Stimulated activated CD4-positive, alpha-beta T cell treated with anti-CD3 and anti-CD28 coated beads, Interleukin-4, amount 100 ng/mL, for 1 hour (primary cell): ENCODE measurements around the gene LAPTM5.
A peak's percentile ranks its signal among the peaks of the same experiment; 100 is the strongest.

Experiments used
- DNase-seq: peaks from one replicate; pipeline ENCODE4 v3.0.0-alpha.2; 2020

Gene LAPTM5

GRCh38 chr1:30786264-30786991 lies 28.9 kb upstream of the LAPTM5 start:
- no peak for DNase-seq

- DNase-seq = no peak
Observed at GRCh38 chr1:30785714-30786113, 28.1 kb upstream of the LAPTM5 start.

DNA sequence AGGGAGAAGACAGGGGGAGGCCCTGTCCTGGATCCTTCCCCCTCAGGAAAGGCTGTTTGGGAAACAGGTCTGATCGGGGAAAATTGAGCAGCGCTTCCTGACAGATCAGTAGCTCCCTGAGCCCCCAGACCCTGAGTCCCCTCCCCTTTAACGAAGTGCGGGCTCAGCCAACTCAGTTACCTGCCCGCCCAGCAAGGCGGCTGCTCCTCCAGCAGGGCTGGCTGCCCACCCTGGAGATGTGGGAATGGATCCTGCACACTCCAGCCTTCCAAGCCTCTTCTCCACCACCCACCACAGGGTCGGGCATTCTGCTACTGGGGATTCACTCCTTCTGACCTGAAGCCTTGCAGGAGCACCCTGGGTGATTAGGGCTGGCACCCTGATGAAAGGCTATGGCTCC lies 27.6 kb upstream of the LAPTM5 start:
- DNase-seq = no peak

GRCh38 chr1:30783256-30783915 lies 25.8 kb upstream of the LAPTM5 start:
- DNase-seq = no peak

GRCh38 chr1:30782361-30783255 lies 25.0 kb upstream of the LAPTM5 start:
- peak; percentile 71 for DNase-seq

DNA sequence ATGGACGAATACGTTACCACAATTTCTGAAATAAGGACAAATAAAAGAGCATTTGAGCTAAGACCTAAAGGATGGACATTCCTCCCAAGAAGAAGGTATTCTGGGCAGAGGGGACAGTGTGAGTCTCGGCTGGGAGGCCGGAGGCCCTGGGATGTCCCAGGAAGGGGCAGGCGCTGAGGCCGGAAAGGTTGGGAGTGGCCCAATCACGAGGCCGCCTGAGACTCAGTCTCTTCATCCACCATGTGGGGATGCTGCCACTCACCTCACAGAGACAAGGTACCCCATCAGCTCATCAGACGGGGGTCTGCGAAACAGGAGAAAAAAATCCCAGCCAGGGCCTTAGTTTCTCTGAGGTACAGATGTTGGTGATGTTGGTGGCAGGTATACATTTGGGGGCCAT lies 24.3 kb upstream of the LAPTM5 start:
- DNase-seq = no peak

GRCh38 chr1:30780409-30780808 lies 22.8 kb upstream of the LAPTM5 start:
- no peak for DNase-seq

GRCh38 chr1:30779294-30780071 lies 21.9 kb upstream of the LAPTM5 start:
- peak; percentile 93 for DNase-seq

DNA sequence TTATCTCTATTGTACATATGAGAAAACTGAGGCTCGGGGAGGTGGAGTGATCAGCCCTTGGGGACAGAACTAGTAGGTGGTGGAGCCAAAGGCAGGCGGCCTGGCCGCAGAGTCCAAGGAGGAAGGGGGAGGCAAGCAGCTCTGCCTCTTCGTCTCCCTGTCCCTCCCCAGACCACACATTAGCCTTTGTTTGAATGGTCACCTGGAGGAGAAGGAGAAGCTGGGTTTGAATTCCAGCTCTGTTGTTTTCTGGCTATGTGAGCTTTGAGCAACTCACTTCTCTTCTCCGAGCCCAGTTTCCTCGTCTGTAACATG lies 21.4 kb upstream of the LAPTM5 start:
- DNase-seq = no peak

GRCh38 chr1:30778154-30778978 lies 20.8 kb upstream of the LAPTM5 start:
- DNase-seq = no peak

DNA sequence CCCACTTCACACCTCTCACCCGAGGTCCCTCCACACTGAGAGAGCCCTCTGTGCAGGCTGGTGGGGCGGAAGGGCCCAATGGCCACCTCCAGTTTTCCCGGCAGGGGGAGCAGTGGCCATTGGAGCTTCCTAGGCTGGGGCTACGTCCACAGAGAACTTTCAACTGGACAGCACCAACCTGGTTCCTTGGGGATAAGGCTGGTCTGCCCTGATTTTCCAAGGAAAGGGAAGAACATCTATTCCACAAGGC lies 20.3 kb upstream of the LAPTM5 start:
- no peak for DNase-seq

- DNase-seq = no peak
Observed at GRCh38 chr1:30777060-30777903, 19.7 kb upstream of the LAPTM5 start.

GRCh38 chr1:30776097-30777059 lies 18.8 kb upstream of the LAPTM5 start:
- DNase-seq = no peak

DNA sequence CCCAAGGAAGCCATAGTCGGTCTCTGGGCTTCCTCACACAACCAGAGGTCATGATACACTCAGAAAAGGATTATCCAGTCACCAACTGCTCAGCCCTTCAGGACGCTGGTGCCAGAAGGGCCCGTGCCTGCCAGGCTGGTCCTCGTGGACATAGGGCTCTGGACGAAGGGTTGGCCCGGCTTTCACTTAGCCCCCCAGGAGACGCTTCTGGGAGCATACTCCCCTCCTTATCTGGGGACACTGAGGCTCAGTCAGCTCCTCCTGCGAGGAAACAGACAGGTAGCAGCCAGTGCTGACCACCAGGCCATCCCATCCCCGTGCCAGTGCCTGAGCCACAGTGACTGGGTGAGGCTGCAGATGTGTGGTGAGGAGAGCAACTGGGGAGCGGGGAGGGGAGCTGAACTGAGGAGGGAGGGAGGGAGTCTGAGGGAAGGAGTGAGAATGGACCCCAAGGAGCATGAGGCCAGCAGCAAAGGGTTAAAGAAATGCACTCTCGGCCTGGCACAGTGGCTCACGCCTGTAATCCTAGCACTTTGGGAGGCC lies 17.9 kb upstream of the LAPTM5 start:
- no peak for DNase-seq

GRCh38 chr1:30774550-30775432 lies 17.2 kb upstream of the LAPTM5 start:
- no peak for DNase-seq

- DNase-seq = no peak
Observed at GRCh38 chr1:30773722-30774358, 16.3 kb upstream of the LAPTM5 start.

DNA sequence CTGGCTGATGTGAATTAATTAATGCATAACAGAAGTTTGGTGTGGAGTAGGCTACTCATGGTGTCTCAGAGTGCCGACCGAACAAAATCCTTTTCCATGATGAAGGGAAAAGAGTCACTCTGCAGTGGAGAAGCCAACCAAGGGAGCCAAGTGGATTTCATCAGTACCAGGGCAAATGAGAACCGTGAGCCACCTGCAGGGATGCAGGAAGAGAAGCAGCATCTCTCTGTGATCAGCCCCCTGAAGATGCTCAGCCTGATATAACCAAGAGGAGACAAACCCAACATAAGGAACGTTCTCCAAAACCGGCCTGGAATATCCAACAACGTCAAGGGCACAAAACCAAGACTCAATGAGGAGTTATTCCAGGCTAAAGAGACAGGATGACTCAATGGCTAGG lies 13.4 kb upstream of the LAPTM5 start:
- DNase-seq = no peak

GRCh38 chr1:30770150-30770549 lies 12.6 kb upstream of the LAPTM5 start:
- DNase-seq = no peak
